Skeletal muscle tissue (tissue), 2 donors: Measurements from ENCODE around the gene PCA3. TPM values are rescaled to one million over a fixed set of nuclear protein-coding genes. Genes with fewer than 3 reads are reported as not detected.

Source experiments
- small RNA-seq: library from RNA; depleted of rRNA; stranded (forward); fragments of <200 nt; gene quantifications from one replicate; pipeline ENCODE3, GENCODE V24; 2014
- total RNA-seq: library from RNA; depleted of rRNA; stranded (reverse); fragments of >200 nt; gene quantifications from one replicate; pipeline ENCODE4 v1.2.3, GENCODE V29; 2014

Gene PCA3
- total RNA-seq, 1 donor from 2014 or later, result not detected

Small RNA genes within 50 kb of the gene (small RNA-seq; reads per million reads assigned to genes)
- gene AL359314.1, result not detected

Other genes starting within 250 kb of the PCA3 start
- 7.8 TPM for gene PRUNE2, start 141.7 kb downstream of the PCA3 start, total RNA-seq